ENCODE measurements around the gene MRPL52.

The MRPL52 gene

GRCh38 chr14:22882529-22883172 lies 53.0 kb downstream of the MRPL52 start:
- DNase-seq (ENCODE audit: low read depth, low spot score): peak; percentile 22
- Histone ChIP-seq H3K9ac (ENCODE audit: insufficient read length, low read depth) (peak overlapping the region; percentile 56), H3K4me1 (ENCODE audit: insufficient read depth, insufficient read length) (peaks cover 28% of the 10 kb centered on the region), H3K36me3 (ENCODE audit: insufficient read depth, insufficient read length, low read length) (peaks cover 2% of the 10 kb centered on the region), H3K27me3 (ENCODE audit: insufficient read depth, insufficient read length) (peaks cover 22% of the 10 kb centered on the region), H3K4me3 (ENCODE audit: insufficient read length, low read depth) (no peak overlapping the region), H3K9me3 (ENCODE audit: insufficient read depth, low read length) (no peaks in the 10 kb centered on the region)
- TF ChIP-seq YY1 (IDR thresholded peaks at IDR 0.05; ENCODE audit: insufficient read depth, insufficient read length): no peak
- TF ChIP-seq SUZ12 (IDR thresholded peaks at IDR 0.05; ENCODE audit: extremely low read depth, insufficient read depth, insufficient read length): no peak
- no peak for TF ChIP-seq ZNF274 (IDR thresholded peaks at IDR 0.05; ENCODE audit: low read depth, low read length)

GRCh38 chr14:22883173-22883976 lies 53.7 kb downstream of the MRPL52 start, which contains the start of gene REM2:
Gene REM2 (plus strand): TSS chr14:22883222. CDS start chr14:22883288, 66 bp downstream.
- H3K4me1 ChIP-seq (ENCODE audit: insufficient read depth, insufficient read length): peaks cover 34% of the 10 kb centered on the region
- H3K4me3 ChIP-seq (ENCODE audit: insufficient read length, low read depth): no peak within 1 kb of the TSS
- no peaks in the 10 kb centered on the region for H3K9me3 ChIP-seq (ENCODE audit: insufficient read depth, low read length)
- peaks cover 2% of the 10 kb centered on the region for H3K36me3 ChIP-seq (ENCODE audit: insufficient read depth, insufficient read length, low read length)
- H3K27me3 ChIP-seq (ENCODE audit: insufficient read depth, insufficient read length): peaks cover 22% of the 10 kb centered on the region
- no peak for DNase-seq (ENCODE audit: low read depth, low spot score)
- TF ChIP-seq ZNF274 (IDR thresholded peaks at IDR 0.05; ENCODE audit: low read depth, low read length) (no peak), YY1 (IDR thresholded peaks at IDR 0.05; ENCODE audit: insufficient read depth, insufficient read length) (no peak), SUZ12 (IDR thresholded peaks at IDR 0.05; ENCODE audit: extremely low read depth, insufficient read depth, insufficient read length) (no peak)
- peak within 1 kb of the TSS; percentile 59 for H3K9ac ChIP-seq (ENCODE audit: insufficient read length, low read depth)

- Histone ChIP-seq H3K4me1 (ENCODE audit: insufficient read depth, insufficient read length) (peaks cover 34% of the 10 kb centered on the region), H3K27me3 (ENCODE audit: insufficient read depth, insufficient read length) (peaks cover 22% of the 10 kb centered on the region), H3K36me3 (ENCODE audit: insufficient read depth, insufficient read length, low read length) (no peaks in the 10 kb centered on the region), H3K9me3 (ENCODE audit: insufficient read depth, low read length) (no peaks in the 10 kb centered on the region), H3K4me3 (ENCODE audit: insufficient read length, low read depth) (no peak overlapping the region), H3K9ac (ENCODE audit: insufficient read length, low read depth) (peak overlapping the region; percentile 59)
- DNase-seq (ENCODE audit: low read depth, low spot score): no peak
- TF ChIP-seq SUZ12 (IDR thresholded peaks at IDR 0.05; ENCODE audit: extremely low read depth, insufficient read depth, insufficient read length) (no peak), YY1 (IDR thresholded peaks at IDR 0.05; ENCODE audit: insufficient read depth, insufficient read length) (no peak), ZNF274 (IDR thresholded peaks at IDR 0.05; ENCODE audit: low read depth, low read length) (no peak)
Measured at GRCh38 chr14:22884076-22884737, 54.5 kb downstream of the MRPL52 start.
